ENCODE measurements around the gene ABLIM1.

The ABLIM1 gene

GRCh38 chr10:114698271-114699061 lies 40.4 kb upstream of the ABLIM1 start:
- Histone ChIP-seq H3K9me3 (ENCODE audit: control insufficient read depth, insufficient read depth, low read depth, low read length) (no peaks in the 10 kb centered on the region), H3K4me1 (ENCODE audit: control insufficient read depth, insufficient read depth, low read length) (peaks cover 9% of the 10 kb centered on the region; the same call in 1 of the 2 replicates), H3K27ac (ENCODE audit: extremely low read depth, low read depth, low read length) (no peak overlapping the region), H3K36me3 (ENCODE audit: control insufficient read depth in 2 of 2, insufficient read depth in 1 of 2, low read length in 2 of 2) (no peaks in the 10 kb centered on the region), H3K4me3 (ENCODE audit: low read depth, low read length) (no peak overlapping the region)
- TF ChIP-seq ZNF518A (tag by site-specific recombination; conservative IDR thresholded peaks at IDR 0.05; ENCODE audit: low read depth) (no peak), PRDM6 (tag by site-specific recombination; IDR thresholded peaks at IDR 0.05) (peak; percentile 93), ZNF549 (tag by site-specific recombination; IDR thresholded peaks at IDR 0.05) (no peak), ZNF362 (tag by site-specific recombination; IDR thresholded peaks at IDR 0.05) (no peak), PRDM10 (tag by site-specific recombination; IDR thresholded peaks at IDR 0.05) (peak; percentile 27; the same call in 1 of the 2 replicates), ZNF529 (tag by site-specific recombination; IDR thresholded peaks at IDR 0.05; ENCODE audit: insufficient replicate concordance) (no peak), SETDB1 (IDR thresholded peaks at IDR 0.05; ENCODE audit: insufficient read length, low read length) (no peak), ZNF366 (tag by site-specific recombination; conservative IDR thresholded peaks at IDR 0.05) (0 out of 2 replicates have a peak, but pooled peaks have one; percentile 27), ZNF792 (tag by site-specific recombination; IDR thresholded peaks at IDR 0.05) (no peak), PRDM1 (tag by site-specific recombination; IDR thresholded peaks at IDR 0.05) (peak; percentile 58; the same call in 1 of the 2 replicates), ZNF394 (tag by site-specific recombination; IDR thresholded peaks at IDR 0.05; ENCODE audit: borderline replicate concordance) (no peak), ZNF133 (tag by site-specific recombination; IDR thresholded peaks at IDR 0.05) (peak; percentile 96), SCRT2 (tag by site-specific recombination; IDR thresholded peaks at IDR 0.05) (peak; percentile 9; the same call in 1 of the 2 replicates), ZBTB17 (tag by site-specific recombination; IDR thresholded peaks at IDR 0.05) (0 out of 2 replicates have a peak, but pooled peaks have one; percentile 9), PATZ1 (tag by site-specific recombination; IDR thresholded peaks at IDR 0.05) (no peak), ZFP69B (tag by site-specific recombination; IDR thresholded peaks at IDR 0.05) (no peak), TRIM28 (IDR thresholded peaks at IDR 0.05; ENCODE audit: borderline replicate concordance, low read length) (no peak), FEZF1 (tag by site-specific recombination; IDR thresholded peaks at IDR 0.05) (peak; percentile 43; the same call in 1 of the 2 replicates)
- ChIA-PET CTCF (interaction anchor here (0.7 to 1.6 kb wide), 8 partner anchors 68 to 1265 kb away, joined by 3 to 5 read pairs (median 3); no protein-coding TSS in a partner anchor), POLR2A (interaction anchor here (0.6 to 1.6 kb wide), 3 partner anchors 15 to 148 kb away, joined by 3 to 4 read pairs (median 3); no protein-coding TSS in a partner anchor)
